H9 (cell line): ENCODE data around the gene DECR2. TPM values are rescaled to one million over a fixed set of nuclear protein-coding genes. Genes with fewer than 3 reads are reported as not detected.

Experiments used
- DNase-seq: peaks from one replicate; pipeline ENCODE4 v3.0.0-alpha.2; 2017
- H2AFZ ChIP-seq: one replicate; pipeline ENCODE4 v1.6.1; 2013; ENCODE audit warnings: mild to moderate bottlenecking, low read length, control low read depth, moderate library complexity
- H2AK5ac ChIP-seq: 2 replicates; pipeline ENCODE4 v1.6.1; 2013; ENCODE audit warnings: low read length, control low read depth, mixed read lengths; ENCODE audit not compliant: insufficient read length
- H2BK120ac ChIP-seq: one replicate; pipeline ENCODE4 v1.6.1; 2013; ENCODE audit warnings: low read depth, mild to moderate bottlenecking, low read length, control low read depth, inconsistent platforms; ENCODE audit not compliant: poor library complexity, severe bottlenecking
- H2BK12ac ChIP-seq: 2 replicates; pipeline ENCODE4 v1.6.1; 2013; ENCODE audit warnings: low read length, control low read depth, mixed read lengths, low read depth; ENCODE audit not compliant: insufficient read length
- H2BK15ac ChIP-seq: 2 replicates; pipeline ENCODE4 v1.6.1; 2013; ENCODE audit warnings: low read depth, low read length, control low read depth
- H2BK20ac ChIP-seq: one replicate; pipeline ENCODE4 v1.6.1; 2013; ENCODE audit warnings: low read depth, mild to moderate bottlenecking, low read length, control low read depth, inconsistent platforms; ENCODE audit not compliant: poor library complexity, severe bottlenecking
- H2BK5ac ChIP-seq: 2 replicates; pipeline ENCODE4 v1.6.1; 2013; ENCODE audit warnings: low read length, control low read depth, mixed read lengths; ENCODE audit not compliant: insufficient read length
- H3K14ac ChIP-seq: 2 replicates; pipeline ENCODE4 v1.6.1; 2013; ENCODE audit warnings: low read length, control low read depth; ENCODE audit not compliant: insufficient read depth
- H3K18ac ChIP-seq: 2 replicates; pipeline ENCODE4 v1.6.1; 2013; ENCODE audit warnings: low read depth, mild to moderate bottlenecking, mixed read lengths, low read length, control low read depth; ENCODE audit not compliant: insufficient read length
- H3K23ac ChIP-seq: 2 replicates; pipeline ENCODE4 v1.6.1; 2013; ENCODE audit warnings: low read length, control low read depth, mixed read lengths, low read depth; ENCODE audit not compliant: insufficient read length
- H3K23me2 ChIP-seq: 2 replicates; pipeline ENCODE4 v1.6.1; 2013; ENCODE audit warnings: low read depth, mild to moderate bottlenecking, mixed read lengths, low read length, control low read depth; ENCODE audit not compliant: insufficient read length, poor library complexity, severe bottlenecking
- H3K27ac ChIP-seq: 2 replicates; pipeline ENCODE4 v1.5.1; 2013; ENCODE audit warnings: low read length, control low read depth, mixed read lengths, low read depth; ENCODE audit not compliant: insufficient read length
- H3K27me3 ChIP-seq: 2 replicates; pipeline ENCODE4 v1.6.1; 2013; ENCODE audit warnings: low read length, control low read depth, inconsistent platforms; ENCODE audit not compliant: insufficient read depth
- H3K4ac ChIP-seq: 2 replicates; pipeline ENCODE4 v1.6.1; 2013; ENCODE audit warnings: low read depth, mild to moderate bottlenecking, control low read depth, inconsistent platforms, low read length, moderate library complexity
- H3K4me1 ChIP-seq: 2 replicates; pipeline ENCODE4 v1.6.1; 2013; ENCODE audit warnings: low read length, control low read depth, inconsistent platforms; ENCODE audit not compliant: insufficient read depth
- H3K4me2 ChIP-seq: 2 replicates; pipeline ENCODE4 v1.6.1; 2013; ENCODE audit warnings: low read length, control low read depth, mixed read lengths; ENCODE audit not compliant: insufficient read length, insufficient read depth
- H3K56ac ChIP-seq: 2 replicates; pipeline ENCODE4 v1.6.1; 2013; ENCODE audit warnings: low read depth, mild to moderate bottlenecking, mixed read lengths, low read length, control low read depth; ENCODE audit not compliant: insufficient read length
- H3K79me1 ChIP-seq: 2 replicates; pipeline ENCODE4 v1.6.1; 2013; ENCODE audit warnings: low read depth, mild to moderate bottlenecking, moderate library complexity, low read length, control low read depth, inconsistent platforms; ENCODE audit not compliant: insufficient read depth, poor library complexity, severe bottlenecking
- H3K79me2 ChIP-seq: 2 replicates; pipeline ENCODE4 v1.6.1; 2013; ENCODE audit warnings: low read length, control low read depth, inconsistent platforms; ENCODE audit not compliant: insufficient read depth
- H3K9ac ChIP-seq: 2 replicates; pipeline ENCODE4 v1.6.1; 2013; ENCODE audit warnings: low read length, control low read depth, mixed read lengths; ENCODE audit not compliant: insufficient read length; ENCODE audit errors: extremely low read depth
- H3K9me3 ChIP-seq: one replicate; pipeline ENCODE4 v1.6.1; 2013; ENCODE audit warnings: low read depth, low read length, inconsistent platforms; ENCODE audit not compliant: control insufficient read depth
- H3T11ph ChIP-seq: one replicate; pipeline ENCODE4 v1.6.1; 2013; ENCODE audit warnings: mild to moderate bottlenecking, low read length, control low read depth, inconsistent platforms
- H4K20me1 ChIP-seq: one replicate; pipeline ENCODE4 v1.6.1; 2013; ENCODE audit not compliant: control insufficient read depth, insufficient read length, insufficient read depth
- H4K5ac ChIP-seq: 2 replicates; pipeline ENCODE4 v1.6.1; 2013; ENCODE audit warnings: low read depth, mild to moderate bottlenecking, mixed read lengths, low read length, control low read depth; ENCODE audit not compliant: insufficient read length
- H4K8ac ChIP-seq: replicated peaks from 2 replicates; pipeline ENCODE4 v1.6.1; 2013; ENCODE audit warnings: low read length, control low read depth, mixed read lengths, low read depth; ENCODE audit not compliant: insufficient read length
- H4K91ac ChIP-seq: 2 replicates; pipeline ENCODE4 v1.6.1; 2013; ENCODE audit warnings: low read depth, mild to moderate bottlenecking, moderate library complexity, mixed read lengths, low read length, control low read depth; ENCODE audit not compliant: insufficient read length
- H3K27ac Mint-ChIP-seq, 3 experiments: 2 replicates in 2 of 3; 3 replicates in 1 of 3; pipeline ENCODE4 v1.8.0; 2020 to 2021; ENCODE audit warnings: mixed read lengths in 3 of 3, mild to moderate bottlenecking in 1 of 3, moderate library complexity in 1 of 3
- H3K27me3 Mint-ChIP-seq: 2 replicates; pipeline ENCODE4 v1.8.0; 2021; ENCODE audit warnings: low read depth, mild to moderate bottlenecking, moderate library complexity, mixed read lengths
- H3K36me3 Mint-ChIP-seq, 3 experiments: 2 replicates in 2 of 3; 3 replicates in 1 of 3; pipeline ENCODE4 v1.8.0; 2020 to 2021; ENCODE audit warnings: low read depth in 3 of 3, mixed read lengths in 3 of 3; ENCODE audit not compliant: insufficient read depth in 1 of 3
- H3K4me1 Mint-ChIP-seq, 2 experiments: 2 replicates each; pipeline ENCODE4 v1.8.0; 2020; ENCODE audit warnings: mixed read lengths in 2 of 2
- H3K4me3 Mint-ChIP-seq, 2 experiments: 2 replicates in 1 of 2; 3 replicates in 1 of 2; pipeline ENCODE4 v1.8.0; 2020 to 2021; ENCODE audit warnings: mild to moderate bottlenecking in 2 of 2, mixed read lengths in 2 of 2, moderate library complexity in 1 of 2
- H3K9me3 Mint-ChIP-seq, 2 experiments: 2 replicates in 1 of 2; 3 replicates in 1 of 2; pipeline ENCODE4 v1.8.0; 2020; ENCODE audit warnings: mild to moderate bottlenecking in 2 of 2, mixed read lengths in 2 of 2, moderate library complexity in 1 of 2
- WGBS: extraction: QIAGEN DNeasy Blood & Tissue Kit; methylation state at CpG from one replicate; pipeline ENCODE4 v1.1.7; 2013; ENCODE audit warnings: missing lambda C conversion rate, low lambda C conversion rate, mixed read lengths; ENCODE audit not compliant: insufficient read length; ENCODE audit errors: extremely low coverage; 5-methylcytosine and 5-hydroxymethylcytosine counted together
- total RNA-seq: library from RNA; stranded (reverse); gene quantifications from 2 replicates; pipeline ENCODE4 v1.2.1, GENCODE V29; 2021
- TF ChIP-seq, protein P1 (sequence below): fragments of 200-600 bp; sonication (generic); conservative IDR thresholded peaks from 3 replicates; pipeline ENCODE4 v1.8.0; 2021; ENCODE audit warnings: antibody characterized with exemption, mild to moderate bottlenecking

DECR2 gene
- total RNA-seq, 1 experiment from 2014 or later = 39.3 TPM

DNA sequence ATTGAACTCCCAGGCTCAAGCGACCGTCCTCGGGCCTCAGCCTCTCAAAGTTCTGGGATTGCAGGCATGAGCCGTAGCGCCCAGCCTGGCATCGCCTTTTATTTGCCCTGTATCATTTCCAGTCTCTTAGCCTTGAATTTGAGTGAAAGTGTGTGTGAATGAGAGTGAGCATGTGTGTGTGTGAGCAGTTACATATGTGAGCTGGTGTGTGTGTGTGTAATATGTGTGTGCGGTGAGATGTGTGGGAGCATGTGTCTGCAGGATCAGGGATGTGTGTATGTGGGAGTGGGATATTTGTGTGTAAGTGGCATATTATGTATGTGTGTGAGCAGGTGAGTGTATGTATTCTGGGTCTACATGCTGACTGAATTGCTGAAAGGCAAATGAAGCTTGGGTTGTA is 29.2 kb downstream of the DECR2 start:
- Histone ChIP-seq H3K79me1 (no peaks in the 10 kb centered on the region), H3K79me2 (peaks cover 5% of the 10 kb centered on the region; the same call in 1 of the 2 replicates), H3K4me2 (no peak overlapping the region)

More for the DNA sequence above, 29.2 kb downstream of the DECR2 start:
- no peak overlapping the region for H3K4ac ChIP-seq
- H3K27ac ChIP-seq = no peak overlapping the region
- H3K9me3 Mint-ChIP-seq = no peaks in the 10 kb centered on the region
- H3K4me1 ChIP-seq = no peaks in the 10 kb centered on the region
- WGBS = 100% methylated on average over 1 of the region's 7 CpGs
- H4K8ac ChIP-seq = no peak overlapping the region
- H2BK20ac ChIP-seq = no peak overlapping the region
- H3K9me3 ChIP-seq = no peaks in the 10 kb centered on the region
- H3K4me1 Mint-ChIP-seq = peaks cover 13 to 19% of the 10 kb centered on the region in 2 experiments
- no peak overlapping the region for H2BK120ac ChIP-seq
- H2AFZ ChIP-seq = no peak overlapping the region
- H2AK5ac ChIP-seq = no peak overlapping the region
- no peak overlapping the region for H3T11ph ChIP-seq
- H3K27me3 ChIP-seq = peaks cover 2% of the 10 kb centered on the region; the same call in 1 of the 2 replicates
- peaks cover 11% of the 10 kb centered on the region for H3K23me2 ChIP-seq
- TF ChIP-seq, protein P1, sequence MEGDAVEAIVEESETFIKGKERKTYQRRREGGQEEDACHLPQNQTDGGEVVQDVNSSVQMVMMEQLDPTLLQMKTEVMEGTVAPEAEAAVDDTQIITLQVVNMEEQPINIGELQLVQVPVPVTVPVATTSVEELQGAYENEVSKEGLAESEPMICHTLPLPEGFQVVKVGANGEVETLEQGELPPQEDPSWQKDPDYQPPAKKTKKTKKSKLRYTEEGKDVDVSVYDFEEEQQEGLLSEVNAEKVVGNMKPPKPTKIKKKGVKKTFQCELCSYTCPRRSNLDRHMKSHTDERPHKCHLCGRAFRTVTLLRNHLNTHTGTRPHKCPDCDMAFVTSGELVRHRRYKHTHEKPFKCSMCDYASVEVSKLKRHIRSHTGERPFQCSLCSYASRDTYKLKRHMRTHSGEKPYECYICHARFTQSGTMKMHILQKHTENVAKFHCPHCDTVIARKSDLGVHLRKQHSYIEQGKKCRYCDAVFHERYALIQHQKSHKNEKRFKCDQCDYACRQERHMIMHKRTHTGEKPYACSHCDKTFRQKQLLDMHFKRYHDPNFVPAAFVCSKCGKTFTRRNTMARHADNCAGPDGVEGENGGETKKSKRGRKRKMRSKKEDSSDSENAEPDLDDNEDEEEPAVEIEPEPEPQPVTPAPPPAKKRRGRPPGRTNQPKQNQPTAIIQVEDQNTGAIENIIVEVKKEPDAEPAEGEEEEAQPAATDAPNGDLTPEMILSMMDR = no peak
- no peak overlapping the region for H2BK15ac ChIP-seq
- no peak overlapping the region for H3K14ac ChIP-seq
- no peak overlapping the region for H3K23ac ChIP-seq
- H2BK5ac ChIP-seq = no peak overlapping the region
- peak overlapping the region in 2 of 3 experiments; percentile 1 to 35; a peak in 2 of 7 replicates for H3K27ac Mint-ChIP-seq
- no peak for DNase-seq
- no peak overlapping the region for H4K5ac ChIP-seq
- no peak overlapping the region for H3K9ac ChIP-seq
- no peaks in the 10 kb centered on the region for H4K20me1 ChIP-seq
- H3K18ac ChIP-seq = no peak overlapping the region
- peaks cover 7 to 28% (median 19%) of the 10 kb centered on the region in 3 experiments; a peak in 6 of 7 replicates for H3K36me3 Mint-ChIP-seq
- H2BK12ac ChIP-seq = no peak overlapping the region
- no peak overlapping the region for H4K91ac ChIP-seq
- no peak overlapping the region for H3K4me3 Mint-ChIP-seq
- no peak overlapping the region for H3K56ac ChIP-seq
- H3K27me3 Mint-ChIP-seq = peaks cover 16% of the 10 kb centered on the region
